Amygdala (tissue), 56 donors: ENCODE measurements around the gene CACNA1D.
A peak's percentile ranks its signal among the peaks of the same experiment; 100 is the strongest.

Source experiments
- DNase-seq, 56 donors: peaks; one replicate each; lab custom pipeline; 2025; lab: John Stamatoyannopoulos, UW

The CACNA1D gene

GRCh38 chr3:53705774-53706173 is 211.4 kb downstream of the CACNA1D start:
- DNase-seq: no peak

- DNase-seq: no peak
Observed at GRCh38 chr3:53707222-53707621, 212.8 kb downstream of the CACNA1D start.

- no peak for DNase-seq
Observed at GRCh38 chr3:53708001-53708621, 213.7 kb downstream of the CACNA1D start.

- DNase-seq: no peak
Observed at GRCh38 chr3:53709256-53709655, 214.8 kb downstream of the CACNA1D start.

- peak in 45 of 56 donors; percentile 1 to 76 (median 43) for DNase-seq
Observed at GRCh38 chr3:53709860-53710674, 215.7 kb downstream of the CACNA1D start.

- no peak for DNase-seq
Observed at GRCh38 chr3:53711387-53711786, 217.0 kb downstream of the CACNA1D start.

- DNase-seq: no peak
Observed at GRCh38 chr3:53712817-53713388, 218.5 kb downstream of the CACNA1D start.

- DNase-seq: no peak
Observed at GRCh38 chr3:53713626-53714025, 219.2 kb downstream of the CACNA1D start.

GRCh38 chr3:53715815-53716483 is 221.5 kb downstream of the CACNA1D start:
- DNase-seq: no peak

- no peak for DNase-seq
Observed at GRCh38 chr3:53716998-53717397, 222.6 kb downstream of the CACNA1D start.

- DNase-seq: no peak
Observed at GRCh38 chr3:53718462-53718861, 224.1 kb downstream of the CACNA1D start.

- DNase-seq: no peak
Observed at GRCh38 chr3:53719796-53720195, 225.4 kb downstream of the CACNA1D start.

GRCh38 chr3:53721187-53722119 is 227.0 kb downstream of the CACNA1D start:
- DNase-seq: peak in 5 of 56 donors; percentile 6 to 27 (median 23)

- DNase-seq: no peak
Observed at GRCh38 chr3:53724566-53724965, 230.2 kb downstream of the CACNA1D start.

GRCh38 chr3:53725387-53725995 is 231.1 kb downstream of the CACNA1D start:
- DNase-seq: no peak

- no peak for DNase-seq
Observed at GRCh38 chr3:53726643-53727042, 232.2 kb downstream of the CACNA1D start.

- DNase-seq: no peak
Observed at GRCh38 chr3:53728606-53729005, 234.2 kb downstream of the CACNA1D start.

- no peak for DNase-seq
Observed at GRCh38 chr3:53729159-53729558, 234.7 kb downstream of the CACNA1D start.

- peak in 1 of 56 donors; percentile 4 for DNase-seq
Observed at GRCh38 chr3:53729618-53730017, 235.2 kb downstream of the CACNA1D start.

GRCh38 chr3:53730576-53730975 is 236.2 kb downstream of the CACNA1D start:
- DNase-seq: peak in 44 of 56 donors; percentile 2 to 83 (median 32)
